Astrocyte (in vitro differentiated cells and primary cell): ENCODE measurements around the gene MAX. TPM values are rescaled to one million over a fixed set of nuclear protein-coding genes. Genes with fewer than 3 reads are reported as not detected.

Source experiments
- DNase-seq: peaks from one replicate; pipeline ENCODE4 v3.0.0-alpha.2; 2010; ENCODE audit warnings: low read depth
- FAIRE-seq: peaks from 2 replicates; lab custom pipeline; 2011; peaks lifted over from hg19 to GRCh38; lab: Jason Lieb, UNC
- H2AFZ ChIP-seq: 2 replicates; pipeline ENCODE4 v1.6.0; 2012; ENCODE audit warnings: low read depth, low read length, inconsistent platforms
- H3K27ac ChIP-seq: 2 replicates; pipeline ENCODE4 v1.5.1; 2011; ENCODE audit warnings: low read depth, low read length, inconsistent platforms
- H3K27me3 ChIP-seq: 2 replicates; pipeline ENCODE4 v1.6.0; 2011; ENCODE audit warnings: low read length, inconsistent platforms; ENCODE audit not compliant: insufficient read depth
- H3K36me3 ChIP-seq: 2 replicates; pipeline ENCODE4 v1.5.1; 2011; ENCODE audit warnings: low read length, inconsistent platforms; ENCODE audit not compliant: insufficient read depth
- H3K4me1 ChIP-seq: 2 replicates; pipeline ENCODE4 v1.5.1; 2011; ENCODE audit warnings: low read length, inconsistent platforms; ENCODE audit not compliant: insufficient read depth
- H3K4me2 ChIP-seq: 2 replicates; pipeline ENCODE4 v1.6.0; 2012; ENCODE audit warnings: low read length, inconsistent platforms
- H3K4me3 ChIP-seq: 2 replicates; pipeline ENCODE4 v1.5.1; 2011; ENCODE audit warnings: low read depth, mild to moderate bottlenecking, low read length, inconsistent platforms; ENCODE audit not compliant: insufficient read depth
- H3K79me2 ChIP-seq: 2 replicates; pipeline ENCODE4 v1.6.0; 2012; ENCODE audit warnings: mild to moderate bottlenecking, low read length, inconsistent platforms; ENCODE audit not compliant: insufficient read depth
- H3K9ac ChIP-seq: 2 replicates; pipeline ENCODE4 v1.6.0; 2012; ENCODE audit warnings: mild to moderate bottlenecking, low read length, inconsistent platforms
- H3K9me3 ChIP-seq: 2 replicates; pipeline ENCODE4 v1.5.1; 2012; ENCODE audit warnings: low read depth, mild to moderate bottlenecking, low read length, inconsistent platforms; ENCODE audit not compliant: insufficient read depth
- H4K20me1 ChIP-seq: 2 replicates; pipeline ENCODE4 v1.6.0; 2012; ENCODE audit warnings: low read length, inconsistent platforms; ENCODE audit not compliant: insufficient read depth
- H3K27ac Mint-ChIP-seq: one replicate; pipeline ENCODE4 v1.8.0; 2021; ENCODE audit warnings: mild to moderate bottlenecking, mixed read lengths; ENCODE audit not compliant: unreplicated experiment
- H3K27me3 Mint-ChIP-seq: one replicate; pipeline ENCODE4 v1.8.0; 2021; ENCODE audit warnings: low read depth, mixed read lengths; ENCODE audit not compliant: unreplicated experiment
- H3K36me3 Mint-ChIP-seq: one replicate; pipeline ENCODE4 v1.8.0; 2021; ENCODE audit warnings: low read depth, mixed read lengths; ENCODE audit not compliant: unreplicated experiment
- H3K4me1 Mint-ChIP-seq: one replicate; pipeline ENCODE4 v1.8.0; 2021; ENCODE audit warnings: low read depth, mixed read lengths; ENCODE audit not compliant: unreplicated experiment
- H3K4me3 Mint-ChIP-seq: one replicate; pipeline ENCODE4 v1.8.0; 2021; ENCODE audit warnings: mild to moderate bottlenecking, moderate library complexity, mixed read lengths; ENCODE audit not compliant: unreplicated experiment
- H3K9me3 Mint-ChIP-seq: one replicate; pipeline ENCODE4 v1.8.0; 2021; ENCODE audit warnings: mild to moderate bottlenecking, mixed read lengths; ENCODE audit not compliant: unreplicated experiment
- EZH2 ChIP-seq: IDR thresholded peaks from 2 replicates; pipeline ENCODE4 v1.6.1; 2012; ENCODE audit warnings: mild to moderate bottlenecking, low read length, inconsistent platforms; ENCODE audit not compliant: insufficient read depth
- total RNA-seq: library from RNA; stranded (reverse); gene quantifications from 2 replicates; pipeline ENCODE4 v1.2.1, GENCODE V29; 2021
- TF ChIP-seq, protein P1 (sequence below): IDR thresholded peaks from 2 replicates; pipeline ENCODE4 v1.5.1; 2011; ENCODE audit warnings: low read depth, mild to moderate bottlenecking, inconsistent platforms, low read length, moderate library complexity; ENCODE audit not compliant: insufficient read depth

MAX gene
- total RNA-seq, 1 donor from 2014 or later: 113 TPM

DNA sequence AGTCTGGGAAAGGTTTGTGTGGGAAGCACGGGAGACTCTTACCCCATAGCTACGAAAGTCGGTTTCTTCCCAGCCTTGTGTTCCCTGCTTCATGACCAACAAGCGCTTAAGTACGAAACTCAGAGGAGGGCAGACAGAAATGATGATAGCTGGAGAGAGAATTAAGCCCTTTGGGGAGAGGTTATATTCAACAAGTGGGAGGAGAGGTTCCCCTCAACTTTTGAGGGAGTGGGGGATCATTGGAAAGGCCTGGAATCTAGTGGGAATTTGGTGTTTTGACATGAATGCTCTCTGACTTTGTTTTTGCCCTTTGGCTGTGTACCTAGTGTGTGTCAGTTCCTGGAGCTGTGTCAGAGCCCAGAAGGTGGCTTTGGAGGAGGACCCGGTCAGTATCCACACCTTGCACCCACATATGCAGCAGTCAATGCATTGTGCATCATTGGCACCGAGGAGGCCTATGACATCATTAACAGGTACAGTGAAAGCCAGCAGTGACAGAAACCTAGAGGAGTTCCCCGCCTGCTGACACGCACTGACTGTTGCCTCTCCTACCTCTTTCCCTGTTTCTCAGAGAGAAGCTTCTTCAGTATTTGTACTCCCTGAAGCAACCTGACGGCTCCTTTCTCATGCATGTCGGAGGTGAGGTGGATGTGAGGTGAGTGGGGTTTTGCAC is 75.1 kb downstream of the MAX start:
- H3K9me3 Mint-ChIP-seq: no peaks in the 10 kb centered on the region
- Histone ChIP-seq H4K20me1 (no peaks in the 10 kb centered on the region), H3K27ac (no peak overlapping the region), H3K27me3 (no peaks in the 10 kb centered on the region), H3K4me1 (no peaks in the 10 kb centered on the region), H3K4me2 (no peak overlapping the region), H3K9me3 (no peaks in the 10 kb centered on the region), H3K79me2 (no peaks in the 10 kb centered on the region), H2AFZ (no peak overlapping the region), H3K4me3 (no peak overlapping the region), H3K9ac (no peak overlapping the region), H3K36me3 (peaks cover 10% of the 10 kb centered on the region)
- H3K36me3 Mint-ChIP-seq: peaks cover 12% of the 10 kb centered on the region
- H3K27me3 Mint-ChIP-seq: no peaks in the 10 kb centered on the region
- TF ChIP-seq EZH2: no peak
- TF ChIP-seq, protein P1, sequence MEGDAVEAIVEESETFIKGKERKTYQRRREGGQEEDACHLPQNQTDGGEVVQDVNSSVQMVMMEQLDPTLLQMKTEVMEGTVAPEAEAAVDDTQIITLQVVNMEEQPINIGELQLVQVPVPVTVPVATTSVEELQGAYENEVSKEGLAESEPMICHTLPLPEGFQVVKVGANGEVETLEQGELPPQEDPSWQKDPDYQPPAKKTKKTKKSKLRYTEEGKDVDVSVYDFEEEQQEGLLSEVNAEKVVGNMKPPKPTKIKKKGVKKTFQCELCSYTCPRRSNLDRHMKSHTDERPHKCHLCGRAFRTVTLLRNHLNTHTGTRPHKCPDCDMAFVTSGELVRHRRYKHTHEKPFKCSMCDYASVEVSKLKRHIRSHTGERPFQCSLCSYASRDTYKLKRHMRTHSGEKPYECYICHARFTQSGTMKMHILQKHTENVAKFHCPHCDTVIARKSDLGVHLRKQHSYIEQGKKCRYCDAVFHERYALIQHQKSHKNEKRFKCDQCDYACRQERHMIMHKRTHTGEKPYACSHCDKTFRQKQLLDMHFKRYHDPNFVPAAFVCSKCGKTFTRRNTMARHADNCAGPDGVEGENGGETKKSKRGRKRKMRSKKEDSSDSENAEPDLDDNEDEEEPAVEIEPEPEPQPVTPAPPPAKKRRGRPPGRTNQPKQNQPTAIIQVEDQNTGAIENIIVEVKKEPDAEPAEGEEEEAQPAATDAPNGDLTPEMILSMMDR: no peak
- H3K27ac Mint-ChIP-seq: no peak overlapping the region
- no peak for DNase-seq
- H3K4me1 Mint-ChIP-seq: no peaks in the 10 kb centered on the region
- no peak for FAIRE-seq
- H3K4me3 Mint-ChIP-seq: no peak overlapping the region

DNA sequence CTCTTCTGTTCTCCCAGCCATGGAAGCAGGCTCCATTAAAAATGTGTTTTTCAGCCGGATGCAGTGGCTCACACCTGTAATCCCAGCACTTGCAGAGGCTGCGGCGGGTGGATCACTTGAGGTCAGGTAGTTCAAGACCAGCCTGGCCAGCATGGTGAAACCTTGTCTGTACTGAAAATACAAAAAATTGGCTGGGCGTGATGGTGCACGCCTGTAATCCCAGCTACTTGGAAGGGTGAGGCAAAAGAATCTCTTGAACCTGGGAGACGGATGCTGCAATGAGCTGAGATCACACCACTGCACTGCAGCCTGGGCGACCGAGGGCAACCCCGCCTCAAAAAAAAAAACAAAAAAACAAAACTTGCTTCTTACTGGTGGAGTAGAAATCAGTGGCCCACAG is 75.8 kb downstream of the MAX start:
- Mint-ChIP-seq H3K27ac (no peak overlapping the region), H3K9me3 (no peaks in the 10 kb centered on the region), H3K36me3 (peaks cover 8% of the 10 kb centered on the region), H3K27me3 (no peaks in the 10 kb centered on the region), H3K4me3 (no peak overlapping the region), H3K4me1 (no peaks in the 10 kb centered on the region)
- no peak overlapping the region for H3K4me3 ChIP-seq
- H3K27ac ChIP-seq: no peak overlapping the region
- no peak overlapping the region for H3K4me2 ChIP-seq
- FAIRE-seq (no peak), DNase-seq (no peak)
- H3K79me2 ChIP-seq: no peaks in the 10 kb centered on the region
- no peaks in the 10 kb centered on the region for H3K4me1 ChIP-seq
- H3K27me3 ChIP-seq: no peaks in the 10 kb centered on the region
- H4K20me1 ChIP-seq: no peaks in the 10 kb centered on the region
- H3K9ac ChIP-seq: no peak overlapping the region
- TF ChIP-seq, protein P1: no peak
- no peak for TF ChIP-seq EZH2
- no peaks in the 10 kb centered on the region for H3K9me3 ChIP-seq
- peaks cover 8% of the 10 kb centered on the region for H3K36me3 ChIP-seq
- H2AFZ ChIP-seq: no peak overlapping the region

DNA sequence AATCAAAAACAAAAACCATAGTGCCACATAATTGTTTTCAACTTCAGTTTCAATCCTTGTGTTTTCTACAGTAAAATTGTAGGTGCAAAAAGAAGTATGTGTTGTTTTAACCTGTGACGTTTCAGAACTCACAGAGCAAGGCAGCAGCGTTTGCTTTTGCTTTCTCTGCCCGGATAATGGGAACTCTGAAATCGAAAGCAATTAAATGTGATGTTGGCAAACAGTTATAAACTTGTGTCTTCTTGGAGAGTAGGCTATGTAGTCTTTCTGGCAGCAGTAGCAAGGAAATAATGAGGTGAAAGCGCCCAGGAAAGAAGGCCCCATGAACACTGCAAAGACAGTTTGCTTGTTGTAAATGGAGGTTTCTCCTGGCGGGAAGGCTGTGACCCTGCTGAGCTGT is 76.5 kb downstream of the MAX start:
- no peak for FAIRE-seq
- no peak overlapping the region for H3K4me3 Mint-ChIP-seq
- H3K27ac Mint-ChIP-seq: no peak overlapping the region
- Histone ChIP-seq H3K4me3 (no peak overlapping the region), H3K9me3 (no peaks in the 10 kb centered on the region), H4K20me1 (no peaks in the 10 kb centered on the region), H3K4me2 (no peak overlapping the region), H2AFZ (no peak overlapping the region), H3K4me1 (no peaks in the 10 kb centered on the region), H3K27ac (no peak overlapping the region), H3K27me3 (no peaks in the 10 kb centered on the region), H3K9ac (no peak overlapping the region), H3K36me3 (peaks cover 8% of the 10 kb centered on the region), H3K79me2 (no peaks in the 10 kb centered on the region)
- H3K36me3 Mint-ChIP-seq: peaks cover 8% of the 10 kb centered on the region
- TF ChIP-seq, protein P1: no peak
- no peak for TF ChIP-seq EZH2
- no peaks in the 10 kb centered on the region for H3K27me3 Mint-ChIP-seq
- DNase-seq: no peak
- H3K4me1 Mint-ChIP-seq: no peaks in the 10 kb centered on the region
- H3K9me3 Mint-ChIP-seq: no peaks in the 10 kb centered on the region
